ENCODE data around the gene MICAL2.

MICAL2 gene

GRCh38 chr11:12143461-12144258 is 33.3 kb downstream of the MICAL2 start:
- TF ChIP-seq EP300 (IDR thresholded peaks at IDR 0.05; ENCODE audit: borderline replicate concordance): no peak
- TF ChIP-seq FOXM1 (IDR thresholded peaks at IDR 0.05; ENCODE audit: borderline replicate concordance, low read depth): no peak
- TF ChIP-seq MAX (IDR thresholded peaks at IDR 0.05): no peak
- no peak for TF ChIP-seq RAD21 (IDR thresholded peaks at IDR 0.05; ENCODE audit: low read depth)
- no peak for TF ChIP-seq YY1 (IDR thresholded peaks at IDR 0.05; ENCODE audit: low read depth)
- no peak for TF ChIP-seq REST (IDR thresholded peaks at IDR 0.05; ENCODE audit: low read depth)
- TF ChIP-seq CREB1 (IDR thresholded peaks at IDR 0.05; ENCODE audit: low read depth): no peak
- TF ChIP-seq NFIC (IDR thresholded peaks at IDR 0.05): no peak
- TF ChIP-seq EGR1 (IDR thresholded peaks at IDR 0.05): no peak
- no peak for TF ChIP-seq TCF12 (IDR thresholded peaks at IDR 0.05; ENCODE audit: low read depth)

- TF ChIP-seq RAD21 (IDR thresholded peaks at IDR 0.05; ENCODE audit: low read depth): no peak
- TF ChIP-seq NFIC (IDR thresholded peaks at IDR 0.05): no peak
- no peak for TF ChIP-seq YY1 (IDR thresholded peaks at IDR 0.05; ENCODE audit: low read depth)
- no peak for TF ChIP-seq FOXM1 (IDR thresholded peaks at IDR 0.05; ENCODE audit: borderline replicate concordance, low read depth)
Observed at GRCh38 chr11:12144330-12145174, 34.2 kb downstream of the MICAL2 start.

GRCh38 chr11:12147827-12148226 is 37.4 kb downstream of the MICAL2 start:
- TF ChIP-seq TAF1 (IDR thresholded peaks at IDR 0.05; ENCODE audit: low read depth): no peak
- TF ChIP-seq FOXM1 (IDR thresholded peaks at IDR 0.05; ENCODE audit: borderline replicate concordance, low read depth): no peak
- TF ChIP-seq TCF12 (IDR thresholded peaks at IDR 0.05; ENCODE audit: low read depth): no peak

GRCh38 chr11:12148466-12148865 is 38.1 kb downstream of the MICAL2 start:
- no peak for TF ChIP-seq CREB1 (IDR thresholded peaks at IDR 0.05; ENCODE audit: low read depth)
- TF ChIP-seq FOXM1 (IDR thresholded peaks at IDR 0.05; ENCODE audit: borderline replicate concordance, low read depth): no peak
- TF ChIP-seq EGR1 (IDR thresholded peaks at IDR 0.05): no peak
- TF ChIP-seq RAD21 (IDR thresholded peaks at IDR 0.05; ENCODE audit: low read depth): no peak
- no peak for TF ChIP-seq TAF1 (IDR thresholded peaks at IDR 0.05; ENCODE audit: low read depth)
- no peak for TF ChIP-seq TCF12 (IDR thresholded peaks at IDR 0.05; ENCODE audit: low read depth)
- TF ChIP-seq NFIC (IDR thresholded peaks at IDR 0.05): no peak
- no peak for TF ChIP-seq EP300 (IDR thresholded peaks at IDR 0.05; ENCODE audit: borderline replicate concordance)
- TF ChIP-seq MAX (IDR thresholded peaks at IDR 0.05): no peak
- TF ChIP-seq ZBTB7A (IDR thresholded peaks at IDR 0.05; ENCODE audit: low read depth): no peak
- no peak for TF ChIP-seq YY1 (IDR thresholded peaks at IDR 0.05; ENCODE audit: low read depth)
- TF ChIP-seq TEAD4 (IDR thresholded peaks at IDR 0.05): no peak
- TF ChIP-seq REST (IDR thresholded peaks at IDR 0.05; ENCODE audit: low read depth): no peak
- TF ChIP-seq CEBPB (IDR thresholded peaks at IDR 0.05): no peak
- TF ChIP-seq USF1 (IDR thresholded peaks at IDR 0.05): no peak

GRCh38 chr11:12148882-12149281 is 38.5 kb downstream of the MICAL2 start:
- no peak for TF ChIP-seq TEAD4 (IDR thresholded peaks at IDR 0.05)
- TF ChIP-seq TCF12 (IDR thresholded peaks at IDR 0.05; ENCODE audit: low read depth): no peak
- no peak for TF ChIP-seq CREB1 (IDR thresholded peaks at IDR 0.05; ENCODE audit: low read depth)
- no peak for TF ChIP-seq USF1 (IDR thresholded peaks at IDR 0.05)
- no peak for TF ChIP-seq EGR1 (IDR thresholded peaks at IDR 0.05)
- TF ChIP-seq REST (IDR thresholded peaks at IDR 0.05; ENCODE audit: low read depth): no peak
- TF ChIP-seq MAX (IDR thresholded peaks at IDR 0.05): no peak
- no peak for TF ChIP-seq EP300 (IDR thresholded peaks at IDR 0.05; ENCODE audit: borderline replicate concordance)
- no peak for TF ChIP-seq FOXM1 (IDR thresholded peaks at IDR 0.05; ENCODE audit: borderline replicate concordance, low read depth)
- no peak for TF ChIP-seq YY1 (IDR thresholded peaks at IDR 0.05; ENCODE audit: low read depth)
- TF ChIP-seq RAD21 (IDR thresholded peaks at IDR 0.05; ENCODE audit: low read depth): no peak
- TF ChIP-seq ZBTB7A (IDR thresholded peaks at IDR 0.05; ENCODE audit: low read depth): no peak
- TF ChIP-seq NFIC (IDR thresholded peaks at IDR 0.05): no peak
- no peak for TF ChIP-seq CEBPB (IDR thresholded peaks at IDR 0.05)

Measured in Ishikawa (cell line).